Measurements from ENCODE around the gene TNS3.

Gene TNS3

GRCh38 chr7:47284691-47285635, 296.9 kb downstream of the TNS3 start:
- Histone ChIP-seq H3K27me3 (ENCODE audit: insufficient read depth, poor library complexity, severe bottlenecking) (no peaks in the 10 kb centered on the region), H3K27ac (replicated peaks) (no peak overlapping the region), H3K4me3 (replicated peaks; ENCODE audit: insufficient read depth, low read length) (no peak overlapping the region)
- no peak for DNase-seq (ENCODE audit: low read depth in 1 of 2, low spot score in 1 of 2)
- TF ChIP-seq CTCF (IDR thresholded peaks at IDR 0.05; ENCODE audit: insufficient read depth, low read length) (no peak), POLR2AphosphoS5 (IDR thresholded peaks at IDR 0.05; ENCODE audit: low read depth) (no peak), GABPA (IDR thresholded peaks at IDR 0.05; ENCODE audit: low read depth) (no peak), SPI1 (IDR thresholded peaks at IDR 0.05; ENCODE audit: borderline replicate concordance, low read depth) (no peak)
- TF ChIP-seq, protein P1, sequence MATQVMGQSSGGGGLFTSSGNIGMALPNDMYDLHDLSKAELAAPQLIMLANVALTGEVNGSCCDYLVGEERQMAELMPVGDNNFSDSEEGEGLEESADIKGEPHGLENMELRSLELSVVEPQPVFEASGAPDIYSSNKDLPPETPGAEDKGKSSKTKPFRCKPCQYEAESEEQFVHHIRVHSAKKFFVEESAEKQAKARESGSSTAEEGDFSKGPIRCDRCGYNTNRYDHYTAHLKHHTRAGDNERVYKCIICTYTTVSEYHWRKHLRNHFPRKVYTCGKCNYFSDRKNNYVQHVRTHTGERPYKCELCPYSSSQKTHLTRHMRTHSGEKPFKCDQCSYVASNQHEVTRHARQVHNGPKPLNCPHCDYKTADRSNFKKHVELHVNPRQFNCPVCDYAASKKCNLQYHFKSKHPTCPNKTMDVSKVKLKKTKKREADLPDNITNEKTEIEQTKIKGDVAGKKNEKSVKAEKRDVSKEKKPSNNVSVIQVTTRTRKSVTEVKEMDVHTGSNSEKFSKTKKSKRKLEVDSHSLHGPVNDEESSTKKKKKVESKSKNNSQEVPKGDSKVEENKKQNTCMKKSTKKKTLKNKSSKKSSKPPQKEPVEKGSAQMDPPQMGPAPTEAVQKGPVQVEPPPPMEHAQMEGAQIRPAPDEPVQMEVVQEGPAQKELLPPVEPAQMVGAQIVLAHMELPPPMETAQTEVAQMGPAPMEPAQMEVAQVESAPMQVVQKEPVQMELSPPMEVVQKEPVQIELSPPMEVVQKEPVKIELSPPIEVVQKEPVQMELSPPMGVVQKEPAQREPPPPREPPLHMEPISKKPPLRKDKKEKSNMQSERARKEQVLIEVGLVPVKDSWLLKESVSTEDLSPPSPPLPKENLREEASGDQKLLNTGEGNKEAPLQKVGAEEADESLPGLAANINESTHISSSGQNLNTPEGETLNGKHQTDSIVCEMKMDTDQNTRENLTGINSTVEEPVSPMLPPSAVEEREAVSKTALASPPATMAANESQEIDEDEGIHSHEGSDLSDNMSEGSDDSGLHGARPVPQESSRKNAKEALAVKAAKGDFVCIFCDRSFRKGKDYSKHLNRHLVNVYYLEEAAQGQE (IDR thresholded peaks at IDR 0.05; ENCODE audit: insufficient replicate concordance, low read depth): no peak

GRCh38 chr7:47283497-47284131, 298.3 kb downstream of the TNS3 start:
- H3K27me3 ChIP-seq (ENCODE audit: insufficient read depth, poor library complexity, severe bottlenecking): no peaks in the 10 kb centered on the region
- no peak for DNase-seq (ENCODE audit: low read depth in 1 of 2, low spot score in 1 of 2)
- no peak overlapping the region for H3K27ac ChIP-seq (replicated peaks)
- TF ChIP-seq, protein P1 (IDR thresholded peaks at IDR 0.05; ENCODE audit: insufficient replicate concordance, low read depth): no peak
- no peak for TF ChIP-seq CTCF (IDR thresholded peaks at IDR 0.05; ENCODE audit: insufficient read depth, low read length)
- no peak for TF ChIP-seq SPI1 (IDR thresholded peaks at IDR 0.05; ENCODE audit: borderline replicate concordance, low read depth)
- no peak for TF ChIP-seq POLR2AphosphoS5 (IDR thresholded peaks at IDR 0.05; ENCODE audit: low read depth)
- no peak for TF ChIP-seq GABPA (IDR thresholded peaks at IDR 0.05; ENCODE audit: low read depth)
- H3K4me3 ChIP-seq (replicated peaks; ENCODE audit: insufficient read depth, low read length): no peak overlapping the region

- H3K27ac ChIP-seq (replicated peaks): no peak overlapping the region
- no peak for DNase-seq (ENCODE audit: low read depth in 1 of 2, low spot score in 1 of 2)
- H3K27me3 ChIP-seq (ENCODE audit: insufficient read depth, poor library complexity, severe bottlenecking): no peaks in the 10 kb centered on the region
- TF ChIP-seq GABPA (IDR thresholded peaks at IDR 0.05; ENCODE audit: low read depth): no peak
- TF ChIP-seq POLR2AphosphoS5 (IDR thresholded peaks at IDR 0.05; ENCODE audit: low read depth): no peak
- TF ChIP-seq, protein P1 (IDR thresholded peaks at IDR 0.05; ENCODE audit: insufficient replicate concordance, low read depth): no peak
- no peak for TF ChIP-seq SPI1 (IDR thresholded peaks at IDR 0.05; ENCODE audit: borderline replicate concordance, low read depth)
- TF ChIP-seq CTCF (IDR thresholded peaks at IDR 0.05; ENCODE audit: insufficient read depth, low read length): no peak
- H3K4me3 ChIP-seq (replicated peaks; ENCODE audit: insufficient read depth, low read length): no peak overlapping the region
Observed at GRCh38 chr7:47282790-47283496, 299.0 kb downstream of the TNS3 start.

All from HL-60 (cell line).